Measurements from ENCODE around the gene POLQ.

Gene POLQ

GRCh38 chr3:121514496-121514895, 31.3 kb downstream of the POLQ start:
- H3K4me3 ChIP-seq (replicated peaks in 1 of 2; ENCODE audit: low read depth in 2 of 2, low read length in 2 of 2): no peak overlapping the region
- no peak for TF ChIP-seq CTCF (IDR thresholded peaks at IDR 0.05; ENCODE audit: low read depth, low read length)
- no peak for DNase-seq (ENCODE audit: low read depth in 2 of 2)

GRCh38 chr3:121508389-121508788, 37.4 kb downstream of the POLQ start:
- DNase-seq (ENCODE audit: low read depth in 2 of 2): no peak
- no peak for TF ChIP-seq CTCF (IDR thresholded peaks at IDR 0.05; ENCODE audit: low read depth, low read length)
- H3K4me3 ChIP-seq (replicated peaks in 1 of 2; ENCODE audit: low read depth in 2 of 2, low read length in 2 of 2): no peak overlapping the region

- H3K4me3 ChIP-seq (replicated peaks in 1 of 2; ENCODE audit: low read depth in 2 of 2, low read length in 2 of 2): no peak overlapping the region
- no peak for TF ChIP-seq CTCF (IDR thresholded peaks at IDR 0.05; ENCODE audit: low read depth, low read length)
- no peak for DNase-seq (ENCODE audit: low read depth in 2 of 2)
These were observed 40.5 kb downstream of the POLQ start for GRCh38 chr3:121505256-121505655.

- DNase-seq (ENCODE audit: low read depth in 2 of 2): no peak
- TF ChIP-seq CTCF (IDR thresholded peaks at IDR 0.05; ENCODE audit: low read depth, low read length): no peak
- H3K4me3 ChIP-seq (replicated peaks in 1 of 2; ENCODE audit: low read depth in 2 of 2, low read length in 2 of 2): no peak overlapping the region
These were observed 41.2 kb downstream of the POLQ start for GRCh38 chr3:121504618-121505017.

- DNase-seq (ENCODE audit: low read depth in 2 of 2): no peak
- no peak for TF ChIP-seq CTCF (IDR thresholded peaks at IDR 0.05; ENCODE audit: low read depth, low read length)
- no peak overlapping the region for H3K4me3 ChIP-seq (replicated peaks in 1 of 2; ENCODE audit: low read depth in 2 of 2, low read length in 2 of 2)
These were observed 49.0 kb downstream of the POLQ start for GRCh38 chr3:121496786-121497185.

- no peak for TF ChIP-seq CTCF (IDR thresholded peaks at IDR 0.05; ENCODE audit: low read depth, low read length)
- no peak overlapping the region for H3K4me3 ChIP-seq (replicated peaks in 1 of 2; ENCODE audit: low read depth in 2 of 2, low read length in 2 of 2)
- peak in 1 of 2 donors; percentile 22 for DNase-seq (ENCODE audit: low read depth in 2 of 2)
These were observed 52.4 kb downstream of the POLQ start for GRCh38 chr3:121493431-121493830.

- H3K4me3 ChIP-seq (replicated peaks in 1 of 2; ENCODE audit: low read depth in 2 of 2, low read length in 2 of 2): no peak overlapping the region
- no peak for TF ChIP-seq CTCF (IDR thresholded peaks at IDR 0.05; ENCODE audit: low read depth, low read length)
- DNase-seq (ENCODE audit: low read depth in 2 of 2): no peak
These were observed 54.0 kb downstream of the POLQ start for GRCh38 chr3:121491683-121492320.
